Hematopoietic multipotent progenitor cell treated with erythropoietin and hydrocortisone succinate and interleukin-3 and kit ligand, for 15 days (in vitro differentiated cells): ENCODE results near the gene KRTAP10-7.
"Not testable (repeated sequence)": the region's sequence is repeated elsewhere in the genome, so short reads cannot be mapped to it uniquely, and the experiment has no call there.

Experiments used
- DNase-seq: peaks from one replicate; pipeline ENCODE4 v3.0.0-alpha.2; 2015; ENCODE audit warnings: low spot score

The KRTAP10-7 gene

GRCh38 chr21:44571844-44572782 lies 28.3 kb upstream of the KRTAP10-7 start:
- no peak for DNase-seq

- no peak for DNase-seq
Measured at GRCh38 chr21:44572959-44573583, 27.3 kb upstream of the KRTAP10-7 start.

- DNase-seq, result not testable (repeated sequence)
Measured at GRCh38 chr21:44573630-44574456, 26.6 kb upstream of the KRTAP10-7 start, which contains the start of gene KRTAP10-4. TSS of gene KRTAP10-4 (plus strand) at chr21:44573729. CDS start at chr21:44573759, 30 bp downstream.

GRCh38 chr21:44574457-44575306 lies 25.7 kb upstream of the KRTAP10-7 start:
- no peak for DNase-seq

GRCh38 chr21:44575307-44576024 lies 24.9 kb upstream of the KRTAP10-7 start:
- no peak for DNase-seq

GRCh38 chr21:44576025-44576420 lies 24.4 kb upstream of the KRTAP10-7 start:
- no peak for DNase-seq

- no peak for DNase-seq
Measured at GRCh38 chr21:44578371-44579055, 21.9 kb upstream of the KRTAP10-7 start.

- DNase-seq, result no peak
Measured at GRCh38 chr21:44579056-44579832, 21.2 kb upstream of the KRTAP10-7 start.

GRCh38 chr21:44579833-44580144 lies 20.6 kb upstream of the KRTAP10-7 start:
- DNase-seq, result no peak

GRCh38 chr21:44580231-44580821 lies 20.1 kb upstream of the KRTAP10-7 start, which contains the start of gene KRTAP10-5:
TSS of gene KRTAP10-5 (minus strand) at chr21:44580604. CDS start at chr21:44580578, 26 bp downstream.
- not testable (repeated sequence) for DNase-seq

- DNase-seq, result no peak
Measured at GRCh38 chr21:44581158-44581557, 19.2 kb upstream of the KRTAP10-7 start.

- no peak for DNase-seq
Measured at GRCh38 chr21:44582055-44582454, 18.3 kb upstream of the KRTAP10-7 start.

- DNase-seq, result no peak
Measured at GRCh38 chr21:44583089-44583799, 17.2 kb upstream of the KRTAP10-7 start.

- no peak for DNase-seq
Measured at GRCh38 chr21:44583800-44584147, 16.6 kb upstream of the KRTAP10-7 start.

GRCh38 chr21:44585892-44586291 lies 14.5 kb upstream of the KRTAP10-7 start:
- DNase-seq, result no peak

- DNase-seq, result no peak
Measured at GRCh38 chr21:44589094-44589493, 11.3 kb upstream of the KRTAP10-7 start.

GRCh38 chr21:44589586-44590305 lies 10.7 kb upstream of the KRTAP10-7 start:
- no peak for DNase-seq

GRCh38 chr21:44590311-44590721 lies 10.1 kb upstream of the KRTAP10-7 start:
- DNase-seq, result no peak
